ENCODE data around the gene SLC30A1.

SLC30A1 gene

GRCh38 chr1:211525101-211525676 is 53.8 kb downstream of the SLC30A1 start:
- no peak for DNase-seq (ENCODE audit: low read depth in 1 of 2, low spot score in 1 of 2)

GRCh38 chr1:211524521-211524920 is 54.4 kb downstream of the SLC30A1 start:
- DNase-seq (ENCODE audit: low read depth in 1 of 2, low spot score in 1 of 2): no peak

GRCh38 chr1:211522804-211523203 is 56.2 kb downstream of the SLC30A1 start:
- DNase-seq (ENCODE audit: low read depth in 1 of 2, low spot score in 1 of 2): no peak
